H1 (cell line): Measurements from ENCODE around the gene MARCHF9. TPM values are rescaled to one million over a fixed set of nuclear protein-coding genes. Genes with fewer than 3 reads are reported as not detected.

Experiments
- CTCF ChIA-PET: fragments of 300-600 bp; sonication (Branson Sonifier 250); formaldehyde crosslinking; loops from one replicate; lab custom pipeline; 2021; ENCODE audit not compliant: partially characterized antibody; lab: Charles Lee
- POLR2A ChIA-PET: fragments of 300-600 bp; sonication (Branson Sonifier 250); formaldehyde crosslinking; loops from one replicate; lab custom pipeline; 2021; ENCODE audit warnings: inconsistent platforms; ENCODE audit not compliant: partially characterized antibody; lab: Charles Lee
- DNase-seq, 2 experiments: peaks; one replicate each; pipeline versions ENCODE4 v3.0.0 to v3.0.0-alpha.2; 2010 to 2022; ENCODE audit warnings: low spot score in 2 of 2, low read depth in 1 of 2, mixed read lengths in 1 of 2
- FAIRE-seq: peaks from 2 replicates; lab custom pipeline; 2011; peaks lifted over from hg19 to GRCh38; lab: Jason Lieb, UNC
- H2AFZ ChIP-seq: 2 replicates; pipeline ENCODE4 v1.8.1; 2012; ENCODE audit warnings: low read length, inconsistent platforms
- H2AK5ac ChIP-seq: 2 replicates; pipeline ENCODE4 v1.6.1; 2013; ENCODE audit warnings: low read depth, low read length
- H2BK120ac ChIP-seq: replicated peaks from 2 replicates; pipeline ENCODE3; 2013; ENCODE audit warnings: low read depth, low read length, inconsistent platforms
- H2BK12ac ChIP-seq: 2 replicates; pipeline ENCODE4 v1.6.1; 2013; ENCODE audit warnings: low read depth, low read length
- H2BK15ac ChIP-seq: 2 replicates; pipeline ENCODE4 v1.6.1; 2013; ENCODE audit warnings: low read length
- H2BK20ac ChIP-seq: 2 replicates; pipeline ENCODE4 v1.6.1; 2013; ENCODE audit warnings: low read length
- H2BK5ac ChIP-seq: 2 replicates; pipeline ENCODE4 v1.6.1; 2013; ENCODE audit warnings: low read depth, low read length
- H3K14ac ChIP-seq: 2 replicates; pipeline ENCODE4 v1.6.1; 2013; ENCODE audit warnings: inconsistent platforms; ENCODE audit not compliant: insufficient read length
- H3K18ac ChIP-seq: 2 replicates; pipeline ENCODE4 v1.6.1; 2013; ENCODE audit warnings: low read length; ENCODE audit errors: extremely low read depth
- H3K23ac ChIP-seq: 2 replicates; pipeline ENCODE4 v1.6.1; 2013; ENCODE audit warnings: inconsistent platforms; ENCODE audit not compliant: insufficient read length
- H3K23me2 ChIP-seq: 2 replicates; pipeline ENCODE4 v1.6.1; 2013; ENCODE audit warnings: low read depth, low read length
- H3K27ac ChIP-seq: 2 replicates; pipeline ENCODE4 v1.6.1; 2011; ENCODE audit warnings: low read depth, low read length, inconsistent platforms
- H3K27me3 ChIP-seq, 4 experiments: replicated peaks in 1 of 4; 1 replicate in 1 of 4; 2 replicates in 3 of 4; pipeline versions ENCODE4 v1.6.1 to v1.8.1; 2011 to 2013; ENCODE audit warnings: low read length in 3 of 4, mild to moderate bottlenecking in 3 of 4, inconsistent platforms in 2 of 4, mixed read lengths in 2 of 4, moderate library complexity in 1 of 4; ENCODE audit not compliant: control insufficient read depth in 3 of 4, insufficient read depth in 3 of 4; ENCODE audit errors: extremely low read depth in 1 of 4
- H3K36me3 ChIP-seq, 4 experiments: 2 replicates each; pipeline versions ENCODE4 v1.6.1 to v1.8.1; 2011 to 2013; ENCODE audit warnings: mild to moderate bottlenecking in 4 of 4, low read length in 3 of 4, moderate library complexity in 2 of 4, control low read depth in 1 of 4, inconsistent platforms in 1 of 4; ENCODE audit not compliant: insufficient read depth in 4 of 4, control insufficient read depth in 2 of 4
- H3K4ac ChIP-seq: replicated peaks from 2 replicates; pipeline ENCODE3; 2013; ENCODE audit warnings: low read length, low read depth, mixed read lengths, inconsistent platforms; ENCODE audit not compliant: insufficient read length
- H3K4me1 ChIP-seq, 4 experiments: replicated peaks in 1 of 4; 1 replicate in 1 of 4; 2 replicates in 3 of 4; pipeline versions ENCODE4 v1.6.1 to v1.8.1; 2011 to 2013; ENCODE audit warnings: low read length in 3 of 4, inconsistent platforms in 2 of 4, mixed read lengths in 1 of 4; ENCODE audit not compliant: insufficient read depth in 4 of 4, control insufficient read depth in 3 of 4
- H3K4me2 ChIP-seq, 2 experiments: 2 replicates each; pipeline versions ENCODE4 v1.6.1 to v1.8.1; 2011 to 2013; ENCODE audit warnings: low read depth in 2 of 2, low read length in 2 of 2, control low read depth in 1 of 2, inconsistent platforms in 1 of 2, mild to moderate bottlenecking in 1 of 2; ENCODE audit not compliant: insufficient read depth in 1 of 2
- H3K4me3 ChIP-seq, 4 experiments: fragments of 200-600, 300-600 bp in 1 of 4; sonication (generic), shearing (Covaris generic), sonication (Bioruptor Twin) in 1 of 4; 2 replicates each; pipeline versions ENCODE4 v1.5.1 to v1.8.1; 2011 to 2016; ENCODE audit warnings: low read length in 4 of 4, low read depth in 3 of 4, control low read depth in 2 of 4, inconsistent platforms in 2 of 4, mild to moderate bottlenecking in 2 of 4, mixed read lengths in 1 of 4, moderate library complexity in 1 of 4; ENCODE audit not compliant: insufficient read depth in 2 of 4; ENCODE audit errors: extremely low read depth in 1 of 4
- H3K56ac ChIP-seq: replicated peaks from 2 replicates; pipeline ENCODE3; 2013; ENCODE audit warnings: low read depth, mild to moderate bottlenecking, mixed read lengths, low read length, inconsistent platforms; ENCODE audit not compliant: insufficient read length
- H3K79me1 ChIP-seq: 2 replicates; pipeline ENCODE4 v1.6.1; 2013; ENCODE audit warnings: low read depth, low read length, control low read depth
- H3K79me2 ChIP-seq, 2 experiments: 2 replicates each; pipeline versions ENCODE4 v1.6.1 to v1.8.1; 2012 to 2013; ENCODE audit warnings: low read length in 2 of 2, mild to moderate bottlenecking in 2 of 2, inconsistent platforms in 1 of 2; ENCODE audit not compliant: insufficient read depth in 2 of 2, control insufficient read depth in 1 of 2
- H3K9ac ChIP-seq, 4 experiments: replicated peaks in 1 of 4; 1 replicate in 1 of 4; 2 replicates in 3 of 4; pipeline versions ENCODE4 v1.6.1 to v1.8.1; 2011 to 2013; ENCODE audit warnings: low read depth in 3 of 4, low read length in 3 of 4, control low read depth in 2 of 4, mild to moderate bottlenecking in 2 of 4, moderate library complexity in 2 of 4, inconsistent platforms in 1 of 4; ENCODE audit errors: extremely low read depth in 1 of 4
- H3K9me3 ChIP-seq, 2 experiments: 2 replicates each; pipeline versions ENCODE4 v1.6.1 to v1.8.1; 2012 to 2013; ENCODE audit warnings: mild to moderate bottlenecking in 2 of 2, moderate library complexity in 2 of 2, control low read depth in 1 of 2, inconsistent platforms in 1 of 2, low read depth in 1 of 2, low read length in 1 of 2, mixed read lengths in 1 of 2; ENCODE audit not compliant: insufficient read depth in 2 of 2
- H4K20me1 ChIP-seq, 2 experiments: replicated peaks in 1 of 2; 2 replicates each; pipeline versions ENCODE3 to v1.8.1; 2011 to 2013; ENCODE audit warnings: inconsistent platforms in 2 of 2, low read length in 2 of 2, mild to moderate bottlenecking in 1 of 2; ENCODE audit not compliant: insufficient read depth in 2 of 2, control insufficient read depth in 1 of 2
- H4K5ac ChIP-seq: 2 replicates; pipeline ENCODE4 v1.6.1; 2013; ENCODE audit warnings: low read length, low read depth, mixed read lengths, inconsistent platforms; ENCODE audit not compliant: insufficient read length
- H4K8ac ChIP-seq: 2 replicates; pipeline ENCODE4 v1.8.0; 2013; ENCODE audit warnings: mild to moderate bottlenecking, moderate library complexity, low read length, inconsistent platforms; ENCODE audit not compliant: insufficient read depth; ENCODE audit errors: extremely low read depth
- H4K91ac ChIP-seq: replicated peaks from 2 replicates; pipeline ENCODE3; 2013; ENCODE audit warnings: low read length, mixed read lengths, inconsistent platforms; ENCODE audit not compliant: insufficient read length
- CBX8 ChIP-seq: fragments of 300-800, 300-1000 bp; sonication (generic); IDR thresholded peaks from 2 replicates; pipeline ENCODE4 v1.7.1; 2016; ENCODE audit warnings: low read depth, low read length, borderline replicate concordance
- CREB1 ChIP-seq: IDR thresholded peaks from 2 replicates; pipeline ENCODE4 v1.6.1; 2012; ENCODE audit warnings: inconsistent platforms
- EZH2 ChIP-seq: fragments of 200-600 bp; sonication (generic); IDR thresholded peaks from 2 replicates; pipeline ENCODE4 v1.7.1; 2012; ENCODE audit warnings: low read depth, mild to moderate bottlenecking, moderate library complexity, low read length, inconsistent platforms; ENCODE audit not compliant: severe bottlenecking
- RNF2 ChIP-seq: fragments of 200-900, 300-1000 bp; sonication (generic); IDR thresholded peaks from 2 replicates; pipeline ENCODE4 v1.7.1; 2016; ENCODE audit warnings: borderline replicate concordance, low read depth, mild to moderate bottlenecking, antibody characterized with exemption, low read length; ENCODE audit not compliant: poor library complexity, severe bottlenecking; ENCODE audit errors: missing control alignments
- SIRT6 ChIP-seq: IDR thresholded peaks from one replicate; pipeline ENCODE4 v1.7.1; 2012; ENCODE audit warnings: low read length, inconsistent platforms
- SP4 ChIP-seq: IDR thresholded peaks from 2 replicates; pipeline ENCODE4 v1.6.1; 2012; ENCODE audit warnings: low read length, inconsistent platforms
- SRF ChIP-seq: IDR thresholded peaks from 2 replicates; pipeline ENCODE4 v1.6.1; 2011; ENCODE audit warnings: mild to moderate bottlenecking, low read depth, low read length, moderate library complexity
- TAF7 ChIP-seq: optimal IDR thresholded peaks from 2 replicates; pipeline ENCODE3; 2011; ENCODE audit warnings: low read depth, mild to moderate bottlenecking, inconsistent platforms, low read length, moderate library complexity, borderline replicate concordance
- WGBS, 2 experiments: shearing (Covaris generic) in 1 of 2; methylation state at CpG; one replicate each; pipeline versions ENCODE4 v1.1.6 to v1.1.7; 2013 to 2015; ENCODE audit warnings: low lambda C conversion rate in 2 of 2, mixed read lengths in 2 of 2, inconsistent platforms in 1 of 2, low coverage in 1 of 2, missing lambda C conversion rate in 1 of 2; ENCODE audit not compliant: insufficient replicate concordance in 2 of 2, insufficient coverage in 1 of 2, insufficient read length in 1 of 2; ENCODE audit errors: extremely low coverage in 1 of 2, missing lambda C conversion rate in 1 of 2; 5-methylcytosine and 5-hydroxymethylcytosine counted together
- polyA plus RNA-seq, 7 experiments: library from polyadenylated mRNA; depleted of rRNA in 3 of 7; stranded (reverse) in 5 of 7; unstranded in 2 of 7; fragments of >200 nt in 5 of 7; fragments of 200-250 nt in 2 of 7; gene quantifications; 1 replicate in 5 of 7; 2 replicates in 1 of 7; 4 replicates in 1 of 7; pipeline versions ENCODE4 v1.2.1 to v1.2.3, GENCODE V29; 2011 to 2013; ENCODE audit warnings: missing spikeins in 2 of 7, mixed read lengths in 2 of 7
- total RNA-seq: library from RNA; stranded (reverse); fragmentation: NEBNext Ultra II Directional; extraction: Animal tissue kit (Norgen Biotek cat#: 25700); gene quantifications from 2 replicates; pipeline ENCODE4 v1.2.1, GENCODE V29; 2021
- TF ChIP-seq, protein P1 (sequence below): IDR thresholded peaks from 2 replicates; pipeline ENCODE4 v1.6.1; 2012; ENCODE audit warnings: inconsistent platforms
- TF ChIP-seq, protein P2 (sequence below): IDR thresholded peaks from 2 replicates; pipeline ENCODE4 v1.6.1; 2011; ENCODE audit warnings: low read depth, mild to moderate bottlenecking, low read length; ENCODE audit not compliant: insufficient read depth

Gene MARCHF9
- total and polyA plus RNA-seq, 2 of the 8 experiments (the other 6 are each of a cell fraction or from before 2014, with no cell fraction given) = 6.4 to 7.8 TPM

DNA sequence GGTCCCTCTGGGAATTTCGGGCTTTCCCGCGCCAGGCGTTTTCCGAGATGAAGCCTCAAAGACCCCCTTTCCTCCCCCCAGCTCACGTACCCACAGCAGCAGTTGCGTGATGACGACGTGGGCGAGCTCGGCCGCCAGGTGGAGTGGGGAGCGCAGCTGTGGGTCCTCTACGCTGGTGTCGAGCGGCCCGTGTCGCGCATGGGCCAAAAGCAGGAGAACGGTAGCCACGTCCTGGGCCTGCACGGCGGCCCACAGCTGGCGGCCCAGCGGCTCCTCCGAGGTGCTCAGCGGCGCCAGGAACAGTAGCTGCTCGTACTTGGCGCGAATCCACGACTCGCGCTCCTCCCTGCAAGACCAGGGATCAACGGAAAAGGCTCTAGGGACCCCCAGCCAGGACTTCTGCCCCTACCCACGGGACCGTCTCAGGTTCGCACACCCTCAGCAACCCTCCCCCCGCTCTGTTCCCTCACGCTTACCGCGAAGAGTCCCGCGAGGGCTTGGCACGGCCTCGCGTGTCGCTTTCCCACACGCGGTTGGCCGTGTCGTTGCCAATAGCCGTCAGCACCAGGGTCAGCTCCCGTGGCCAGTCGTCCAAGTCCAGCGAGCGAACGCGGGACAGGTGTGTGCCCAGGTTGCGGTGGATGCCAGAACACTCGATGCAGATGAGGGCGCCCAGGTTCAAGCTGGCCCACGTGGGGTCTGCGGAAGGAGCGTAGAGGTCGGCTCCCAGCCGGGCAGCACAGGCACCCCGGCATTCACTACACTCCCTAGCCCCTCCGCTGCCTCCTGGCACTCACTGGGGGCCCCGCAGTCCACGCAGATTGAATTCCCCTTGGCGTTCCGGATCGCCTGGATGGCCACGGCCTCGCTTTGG, 27.8 kb upstream of the MARCHF9 start:
- H4K20me1 ChIP-seq = peaks cover 2 to 7% of the 10 kb centered on the region in 2 experiments
- no peak overlapping the region for H3K4ac ChIP-seq
- no peaks in the 10 kb centered on the region for H3K79me2 ChIP-seq
- H3K23ac ChIP-seq = no peak overlapping the region
- no peak overlapping the region for H3K56ac ChIP-seq
- H2BK12ac ChIP-seq = 0 out of 2 replicates have a peak overlapping the region, but pooled peaks have one; percentile 55
- no peak overlapping the region for H2BK20ac ChIP-seq
- no peak overlapping the region for H3K14ac ChIP-seq
- H4K8ac ChIP-seq = peak overlapping the region; percentile 81
- no peak overlapping the region for H2AK5ac ChIP-seq
- no peak overlapping the region for H2BK15ac ChIP-seq
- peaks cover 19 to 78% (median 55%) of the 10 kb centered on the region in 4 experiments for H3K27me3 ChIP-seq
- H3K79me1 ChIP-seq = no peaks in the 10 kb centered on the region
- H3K9me3 ChIP-seq = no peaks in the 10 kb centered on the region
- H3K18ac ChIP-seq = no peak overlapping the region
- 13% methylated on average over 49 of the region's 76 CpGs; no CpG with 5 or more reads in 1 of the 2 experiments for WGBS, 2 experiments
- H2BK120ac ChIP-seq = no peak overlapping the region
- H3K9ac ChIP-seq = no peak overlapping the region
- peak overlapping the region; percentile 51 to 82 (median 65) for H3K4me3 ChIP-seq
- peaks cover 0 to 20% (median 13%) of the 10 kb centered on the region in 4 experiments; a peak in 5 of 7 replicates for H3K4me1 ChIP-seq
- H3K27ac ChIP-seq = no peak overlapping the region
- no peak overlapping the region for H2AFZ ChIP-seq
- ChIA-PET CTCF (interaction anchor here (0.8 to 11.7 kb wide), 20 partner anchors 11 to 145 kb away, joined by 3 to 149 read pairs (median 5); partner anchors contain the start of genes AGAP2, OS9 and TSPAN31), POLR2A (interaction anchor here (0.7 to 7.4 kb wide), 11 partner anchors 10 to 119 kb away, joined by 3 to 59 read pairs (median 4); partner anchors contain the start of genes AGAP2, B4GALNT1, EEF1AKMT3 and METTL1)
- H4K5ac ChIP-seq = no peak overlapping the region
- FAIRE-seq (no peak), DNase-seq (peak in 1 of 2 experiments; percentile 77)
- H3K36me3 ChIP-seq = no peaks in the 10 kb centered on the region
- peak overlapping the region; percentile 52 to 95 for H3K4me2 ChIP-seq
- no peak overlapping the region for H2BK5ac ChIP-seq
- no peak overlapping the region for H4K91ac ChIP-seq
- peaks cover 12% of the 10 kb centered on the region; the same call in 1 of the 2 replicates for H3K23me2 ChIP-seq
- no peak for TF ChIP-seq CBX8
- peak; percentile 80 for TF ChIP-seq EZH2
- no peak for TF ChIP-seq TAF7
- no peak for TF ChIP-seq CREB1
- TF ChIP-seq, protein P1, sequence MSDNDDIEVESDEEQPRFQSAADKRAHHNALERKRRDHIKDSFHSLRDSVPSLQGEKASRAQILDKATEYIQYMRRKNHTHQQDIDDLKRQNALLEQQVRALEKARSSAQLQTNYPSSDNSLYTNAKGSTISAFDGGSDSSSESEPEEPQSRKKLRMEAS = 0 out of 2 replicates have a peak, but pooled peaks have one; percentile 11
- TF ChIP-seq SP4 = 0 out of 2 replicates have a peak, but pooled peaks have one; percentile 47
- TF ChIP-seq, protein P2, sequence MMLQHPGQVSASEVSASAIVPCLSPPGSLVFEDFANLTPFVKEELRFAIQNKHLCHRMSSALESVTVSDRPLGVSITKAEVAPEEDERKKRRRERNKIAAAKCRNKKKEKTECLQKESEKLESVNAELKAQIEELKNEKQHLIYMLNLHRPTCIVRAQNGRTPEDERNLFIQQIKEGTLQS = no peak
- no peak for TF ChIP-seq SRF
- TF ChIP-seq SIRT6 = no peak
- no peak for TF ChIP-seq RNF2
